SU-DHL-6 (cell line): ENCODE data around the gene ACKR3.

Experiments
- CTCF ChIP-seq: fragments of 200-600 bp; sonication (generic); IDR thresholded peaks from one replicate; pipeline ENCODE4 v1.5.1; 2017; ENCODE audit warnings: antibody characterized with exemption, mild to moderate bottlenecking, low read length, moderate library complexity; ENCODE audit not compliant: insufficient read depth, poor library complexity, severe bottlenecking
- EZH2phosphoT487 ChIP-seq: fragments of 200-600 bp; sonication (generic), shearing (Covaris generic); conservative IDR thresholded peaks from 2 replicates; pipeline ENCODE4 v1.6.1; 2018; ENCODE audit warnings: mild to moderate bottlenecking, antibody characterized with exemption, low read length, moderate library complexity, mixed read lengths

GRCh38 chr2:236552581-236553363, 16.9 kb upstream of the ACKR3 start:
- TF ChIP-seq CTCF (no peak), EZH2phosphoT487 (no peak)
